Measurements from ENCODE around the gene ANKLE1.
A peak's percentile ranks its signal among the peaks of the same experiment; 100 is the strongest.
"Not testable (repeated sequence)": the region's sequence is repeated elsewhere in the genome, so short reads cannot be mapped to it uniquely, and the experiment has no call there.

Gene ANKLE1

DNA sequence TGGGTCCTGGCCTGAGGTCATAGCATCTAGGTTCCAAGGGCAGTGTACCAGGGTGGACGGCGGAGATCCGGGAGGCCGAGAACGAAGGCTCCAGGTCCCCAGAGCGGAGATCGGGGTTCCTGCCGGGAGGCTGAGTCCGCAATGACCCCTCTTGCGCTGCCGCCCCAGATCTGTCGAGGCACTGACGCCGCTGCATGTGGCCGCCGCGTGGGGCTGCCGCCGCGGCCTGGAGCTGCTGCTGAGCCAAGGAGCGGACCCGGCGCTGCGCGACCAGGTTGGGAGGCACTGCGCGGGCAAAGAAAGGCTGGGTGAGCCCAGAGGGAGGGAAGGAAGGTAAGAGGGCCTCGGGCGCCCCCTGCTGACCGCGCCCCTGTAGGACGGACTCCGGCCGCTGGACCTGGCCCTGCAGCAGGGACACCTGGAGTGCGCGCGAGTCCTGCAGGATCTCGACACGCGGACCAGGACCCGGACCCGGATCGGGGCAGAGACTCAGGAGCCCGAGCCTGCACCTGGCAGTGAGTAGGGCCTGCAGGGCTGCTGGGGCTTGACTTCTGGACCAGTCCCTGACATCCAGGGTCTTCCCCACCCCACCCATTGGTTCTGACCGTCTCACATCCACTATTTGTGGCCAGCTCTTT, 906 bp downstream of the ANKLE1 start:
- no peak for DNase-seq (ENCODE audit: low read depth, low spot score)

DNA sequence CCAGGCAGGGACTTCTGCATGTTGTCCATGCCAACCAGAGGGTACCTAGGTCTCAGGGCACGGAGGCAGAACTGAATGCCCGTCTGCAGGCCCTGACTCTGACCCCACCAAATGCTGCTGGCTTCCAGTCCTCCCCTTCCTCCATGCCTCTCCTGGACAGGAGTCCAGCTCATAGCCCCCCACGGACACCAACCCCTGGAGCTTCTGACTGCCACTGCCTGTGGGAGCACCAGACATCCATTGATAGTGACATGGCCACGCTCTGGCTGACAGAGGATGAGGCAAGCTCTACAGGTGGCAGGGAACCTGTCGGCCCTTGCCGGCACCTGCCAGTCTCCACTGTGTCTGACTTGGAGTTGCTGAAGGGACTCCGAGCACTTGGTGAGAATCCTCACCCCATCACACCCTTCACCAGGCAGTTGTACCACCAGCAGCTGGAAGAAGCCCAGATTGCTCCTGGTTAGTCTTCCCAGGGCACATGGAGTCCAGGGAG, 1.8 kb downstream of the ANKLE1 start:
- no peak for DNase-seq (ENCODE audit: low read depth, low spot score)

DNA sequence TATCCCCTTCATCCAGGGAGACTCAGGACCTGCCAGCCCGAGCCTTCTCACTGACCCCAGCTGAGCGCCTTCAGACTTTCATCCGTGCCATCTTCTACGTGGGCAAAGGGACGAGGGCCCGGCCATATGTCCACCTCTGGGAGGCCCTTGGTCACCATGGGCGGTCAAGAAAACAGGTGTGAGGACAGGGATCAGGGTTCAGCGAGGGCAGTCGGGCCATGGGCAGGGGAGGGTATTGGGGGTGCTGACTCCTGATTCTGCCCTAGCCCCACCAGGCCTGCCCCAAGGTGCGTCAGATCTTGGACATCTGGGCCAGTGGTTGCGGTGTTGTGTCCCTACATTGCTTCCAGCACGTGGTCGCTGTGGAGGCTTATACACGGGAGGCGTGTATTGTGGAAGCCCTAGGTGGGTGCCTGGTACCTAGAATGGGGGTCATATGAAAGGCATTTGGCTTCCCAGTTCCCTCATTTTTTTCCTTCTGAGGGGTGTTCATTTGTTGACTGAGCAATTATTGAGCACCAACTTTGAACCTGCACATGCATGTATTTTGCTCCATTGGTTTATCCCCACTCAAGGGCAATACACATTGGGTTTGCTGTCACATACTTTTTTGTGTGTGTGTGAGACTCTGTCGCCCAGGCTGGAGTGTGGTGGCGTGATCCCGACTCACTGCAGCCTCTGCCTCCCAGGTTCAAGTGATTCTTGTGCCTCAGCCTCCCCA, 3.9 kb downstream of the ANKLE1 start:
- no peak for DNase-seq (ENCODE audit: low read depth, low spot score)

DNA sequence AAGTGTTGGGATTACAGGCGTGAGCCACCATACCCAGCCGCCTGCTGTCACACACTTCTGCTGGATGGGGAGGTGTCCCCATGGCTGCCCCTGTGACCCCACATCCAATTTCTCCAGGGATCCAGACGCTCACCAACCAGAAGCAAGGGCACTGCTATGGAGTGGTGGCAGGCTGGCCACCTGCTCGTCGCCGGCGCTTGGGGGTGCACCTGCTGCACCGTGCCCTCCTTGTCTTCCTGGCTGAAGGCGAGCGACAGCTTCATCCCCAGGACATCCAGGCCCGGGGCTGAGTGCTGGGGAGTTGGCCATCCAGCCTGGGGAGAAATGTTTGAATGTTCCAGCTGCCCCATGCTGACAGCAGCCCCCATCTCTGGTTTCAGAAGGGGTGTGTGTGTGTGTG, 4.6 kb downstream of the ANKLE1 start:
- no peak for DNase-seq (ENCODE audit: low read depth, low spot score)

DNA sequence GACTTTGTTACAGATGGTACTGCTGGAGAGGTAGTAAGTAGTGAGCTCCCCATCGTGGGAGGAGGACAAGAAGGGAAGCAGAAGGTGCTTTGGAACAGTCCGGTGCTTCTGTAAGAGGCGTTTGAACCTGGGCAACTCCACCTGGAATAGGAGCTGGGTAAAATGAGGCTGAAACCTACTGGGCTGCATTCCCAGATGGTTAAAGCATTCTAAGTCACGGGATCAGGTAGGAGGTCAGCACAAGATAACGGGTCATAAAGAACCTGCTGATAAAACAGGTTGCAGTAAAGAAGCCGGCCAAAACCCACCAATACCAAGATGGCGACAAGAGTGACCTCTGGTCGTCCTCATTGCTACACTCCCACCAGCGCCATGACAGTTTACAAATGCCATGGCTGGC, 5.1 kb downstream of the ANKLE1 start:
- no peak for DNase-seq (ENCODE audit: low read depth, low spot score)

DNA sequence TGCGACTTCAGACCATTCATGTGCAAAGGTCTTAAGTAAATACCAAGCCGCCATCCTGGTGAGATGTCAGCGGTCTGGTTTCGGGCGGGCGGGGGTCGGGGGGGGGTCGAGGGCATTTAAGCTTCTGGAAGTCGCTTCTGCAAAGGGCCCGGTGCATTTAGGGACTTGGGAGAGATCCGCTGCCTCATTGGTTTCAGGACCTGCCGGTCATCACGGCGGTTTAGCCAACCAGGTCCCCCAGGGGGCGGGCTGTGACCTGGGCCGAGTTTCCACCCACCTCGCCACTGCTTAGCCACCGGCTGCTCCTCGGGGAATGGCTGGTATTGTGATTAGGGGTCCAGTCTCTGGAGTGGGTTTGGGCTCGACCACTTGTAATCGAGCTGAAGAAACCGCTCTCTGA, 7.8 kb downstream of the ANKLE1 start:
- peak; percentile 86 for DNase-seq (ENCODE audit: low read depth, low spot score)

DNA sequence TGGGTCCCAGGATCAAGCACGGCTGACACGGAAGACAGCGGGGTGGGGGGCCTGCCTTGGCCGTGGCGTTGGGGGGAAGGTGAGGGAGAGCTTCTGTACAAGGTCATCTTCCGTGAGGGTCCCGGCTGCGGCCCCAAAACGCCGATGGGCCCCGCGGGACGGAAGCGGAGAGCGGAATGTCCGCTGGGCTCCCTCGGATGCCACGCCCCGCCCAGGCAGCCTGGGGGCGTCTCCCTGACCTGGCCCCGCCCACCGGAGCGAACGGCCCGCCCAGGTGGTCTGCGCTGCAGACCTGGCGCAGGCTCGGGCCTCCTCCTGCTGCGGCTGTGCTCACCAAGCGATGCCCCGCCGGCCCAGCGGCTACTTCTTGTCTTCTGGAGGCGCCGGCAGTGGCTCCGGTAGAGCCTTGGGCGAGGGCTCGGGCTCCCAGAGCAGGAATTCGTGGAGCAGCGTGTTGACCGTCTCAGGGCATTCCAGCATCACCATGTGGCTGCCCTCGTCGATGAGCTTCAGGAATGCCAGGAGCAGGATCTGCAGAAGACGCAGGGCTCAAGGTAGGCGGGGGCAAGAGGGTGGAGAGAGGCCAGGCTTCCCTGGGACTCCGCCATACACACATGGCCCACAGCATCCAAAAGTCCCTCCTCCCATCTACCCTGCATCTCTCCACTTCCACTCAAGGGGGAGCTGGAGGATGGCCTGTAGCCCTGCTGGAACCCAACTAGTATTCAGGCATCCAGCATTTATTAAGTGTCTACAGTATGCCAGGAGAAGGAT, 10.8 kb downstream of the ANKLE1 start:
- DNase-seq (ENCODE audit: low read depth, low spot score): peak; percentile 82

DNA sequence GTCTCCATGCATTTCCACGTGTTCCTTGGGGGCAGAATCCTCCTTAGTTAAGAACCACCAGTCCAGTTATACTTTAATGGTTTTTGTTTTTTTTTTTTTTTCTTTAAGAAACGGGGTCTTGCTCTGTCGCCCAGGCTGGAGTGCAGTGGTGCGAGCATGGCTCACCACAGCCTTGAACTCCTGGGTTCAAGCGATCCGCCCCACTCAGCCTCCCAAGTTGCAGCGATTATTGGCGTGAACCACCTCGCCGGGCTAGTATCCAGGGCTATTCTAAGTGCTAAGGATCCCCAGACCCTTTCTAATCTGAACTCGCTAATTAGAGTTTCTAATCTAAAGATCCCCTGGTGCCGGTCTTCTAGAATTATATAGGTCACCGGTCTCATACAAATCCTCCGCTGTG, 11.9 kb downstream of the ANKLE1 start:
- no peak for DNase-seq (ENCODE audit: low read depth, low spot score)

DNA sequence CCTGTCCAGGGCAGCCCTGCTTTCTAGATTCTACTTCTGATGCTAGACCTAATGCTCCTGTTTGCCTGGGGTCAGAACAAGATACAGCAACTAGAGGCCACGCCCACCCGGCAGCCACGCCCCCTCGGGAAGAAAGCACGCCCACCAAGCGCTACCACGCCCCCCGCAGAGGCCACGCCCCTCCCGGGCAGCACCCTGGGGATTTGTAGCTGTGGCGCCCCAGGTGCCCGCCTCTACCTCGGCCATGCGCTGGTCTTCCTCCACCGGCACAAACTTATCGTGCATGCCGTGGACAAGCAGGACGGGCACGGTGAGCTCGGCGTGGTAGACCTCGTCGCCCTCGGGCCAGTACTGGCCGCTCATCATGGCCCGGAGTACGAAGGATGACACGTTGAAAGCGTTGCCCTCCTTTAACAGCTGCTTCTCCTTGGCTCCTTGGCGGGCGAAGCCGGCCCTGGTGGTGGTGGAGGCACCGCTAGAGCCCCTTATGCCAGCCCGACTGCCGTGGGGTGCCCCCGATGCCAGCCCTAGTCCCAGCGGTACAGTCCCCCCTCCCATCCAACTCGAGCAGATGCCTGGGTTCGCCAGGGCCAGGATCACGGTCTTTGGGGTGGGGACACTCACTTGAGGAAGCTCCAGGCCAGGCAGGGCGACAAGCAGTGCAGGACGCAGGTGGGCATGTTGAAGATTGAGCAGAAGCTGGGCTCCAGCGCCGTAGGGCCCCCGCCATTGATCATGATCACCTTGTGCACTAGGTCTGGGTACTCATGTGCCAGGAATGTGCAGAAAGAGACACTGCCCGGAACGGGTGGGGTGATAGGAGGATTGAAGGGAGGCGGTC, 12.6 kb downstream of the ANKLE1 start:
- no peak for DNase-seq (ENCODE audit: low read depth, low spot score)

DNA sequence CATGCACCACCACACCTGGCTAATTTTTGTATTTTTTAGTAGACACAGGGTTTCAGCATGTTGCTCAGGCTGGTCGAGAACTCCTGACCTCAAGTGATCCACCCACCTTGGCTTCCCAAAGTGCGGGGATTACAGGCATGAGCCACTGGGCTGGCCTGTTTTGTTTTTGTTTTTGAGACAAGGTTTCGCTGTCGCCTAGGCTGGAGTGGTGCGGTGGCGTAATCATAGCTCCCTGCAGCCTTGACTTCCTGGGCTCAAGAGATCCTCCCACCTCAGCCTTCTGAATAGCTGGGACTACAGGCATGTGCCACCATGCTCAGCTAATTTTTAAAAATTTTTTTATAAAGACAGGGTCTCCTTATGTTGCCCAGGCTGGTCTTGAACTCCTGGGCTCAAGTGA, 13.8 kb downstream of the ANKLE1 start:
- DNase-seq (ENCODE audit: low read depth, low spot score): not testable (repeated sequence)

DNA sequence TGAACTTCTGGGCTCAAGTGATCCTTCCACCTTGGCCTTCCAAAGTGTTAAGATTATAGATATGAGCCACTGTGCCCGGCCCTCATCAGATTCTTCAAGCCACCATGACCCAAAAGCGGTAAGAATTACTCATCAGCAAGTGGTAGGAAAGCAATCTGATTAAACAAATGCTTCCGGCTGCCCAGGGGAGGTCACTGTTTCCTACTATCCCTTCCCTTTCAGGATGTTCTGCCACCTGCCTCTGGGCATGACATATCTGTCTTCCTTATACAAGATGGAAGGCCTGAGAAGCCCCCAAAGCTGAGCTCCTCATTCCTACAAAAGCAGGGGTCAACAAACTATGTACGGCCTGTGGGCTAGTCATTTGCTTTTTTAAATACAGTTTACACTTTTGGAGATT, 14.6 kb downstream of the ANKLE1 start:
- no peak for DNase-seq (ENCODE audit: low read depth, low spot score)

DNA sequence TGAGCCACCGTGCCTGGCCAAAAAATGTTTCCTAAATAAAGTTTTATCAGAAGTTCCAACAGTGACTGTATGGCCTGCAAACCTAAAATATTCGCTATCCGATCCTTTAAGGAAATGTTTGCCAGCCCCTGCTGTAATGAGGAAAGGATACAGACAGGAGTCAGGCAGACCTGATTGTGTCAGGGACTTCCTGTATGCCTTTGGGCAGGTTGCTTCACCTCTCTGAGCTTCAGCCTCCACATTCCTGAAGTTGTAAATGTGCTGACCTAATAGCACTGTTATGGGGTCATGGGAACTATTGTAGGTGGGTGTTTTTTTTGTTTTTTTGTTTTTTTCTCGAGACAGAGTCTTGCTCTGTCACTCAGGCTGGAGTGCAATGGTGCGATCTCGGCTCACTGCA, 15.3 kb downstream of the ANKLE1 start:
- DNase-seq (ENCODE audit: low read depth, low spot score): no peak

DNA sequence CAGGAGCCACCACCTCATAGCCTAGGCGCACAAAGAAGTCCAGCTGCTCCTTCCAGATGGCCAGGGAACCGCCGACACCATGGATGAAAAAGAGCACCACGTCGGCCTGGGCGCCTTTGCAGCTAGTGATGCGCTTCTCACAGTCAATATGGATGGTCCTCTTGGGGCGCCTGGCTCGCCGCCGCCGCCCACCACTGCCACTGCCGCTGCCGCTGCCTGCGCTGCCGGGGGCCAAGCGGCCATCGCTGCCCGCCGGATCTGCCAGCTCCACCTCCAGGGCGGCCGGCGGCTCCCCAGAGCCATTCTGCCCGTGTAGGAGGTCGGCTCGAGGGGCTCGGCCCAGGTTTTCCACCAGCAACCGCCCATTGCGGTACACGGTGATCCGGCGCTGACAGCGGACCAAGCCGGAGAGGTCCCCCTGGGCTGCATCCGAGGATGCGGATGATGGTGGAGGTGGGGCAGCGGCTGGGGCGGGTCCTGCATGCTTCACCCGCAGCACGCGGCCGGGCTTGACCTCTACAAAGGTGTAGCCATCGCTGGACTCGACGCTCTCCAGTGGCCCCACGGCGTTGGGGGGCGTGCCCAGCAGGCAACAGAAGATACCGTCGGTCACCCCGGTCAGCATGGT, 19.4 kb downstream of the ANKLE1 start:
- DNase-seq (ENCODE audit: low read depth, low spot score): no peak

DNA sequence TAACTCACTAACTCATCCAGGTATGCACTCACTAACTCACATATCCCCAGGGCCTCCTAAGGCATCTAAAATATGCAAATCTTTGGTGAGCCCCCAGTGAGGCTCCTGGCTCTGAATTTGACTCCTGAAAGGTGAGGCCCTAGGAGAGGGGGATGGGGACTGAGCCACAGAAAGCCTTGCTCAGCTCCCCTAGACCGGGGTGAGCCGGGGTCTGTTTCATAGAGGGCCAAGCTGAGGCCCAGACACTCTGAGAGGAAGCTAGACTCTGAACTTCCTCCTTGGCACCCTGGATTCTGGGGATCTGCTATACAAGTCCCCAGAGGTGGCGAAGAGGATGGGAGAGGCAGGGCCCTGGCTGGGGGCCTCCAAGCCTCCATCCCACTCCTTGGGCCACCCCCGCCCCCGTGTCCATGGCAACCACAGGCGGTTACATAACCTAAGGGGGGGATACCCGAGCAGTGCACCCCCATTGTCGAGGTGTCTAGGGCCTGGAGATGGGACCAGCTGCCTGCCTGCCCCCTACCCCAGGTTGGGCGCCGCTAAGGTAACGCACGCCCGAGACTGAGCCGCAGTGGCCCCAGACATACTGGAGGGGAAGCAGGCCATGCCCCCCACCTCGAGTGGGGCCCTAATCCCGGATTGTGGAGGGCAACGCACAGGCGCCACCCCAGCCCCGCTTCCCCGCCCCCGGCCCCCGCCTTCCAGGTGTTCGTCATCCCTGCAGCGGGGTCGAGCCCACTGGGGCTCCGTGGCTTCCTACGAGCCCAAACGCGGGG, 20.9 kb downstream of the ANKLE1 start:
- no peak for DNase-seq (ENCODE audit: low read depth, low spot score)

DNA sequence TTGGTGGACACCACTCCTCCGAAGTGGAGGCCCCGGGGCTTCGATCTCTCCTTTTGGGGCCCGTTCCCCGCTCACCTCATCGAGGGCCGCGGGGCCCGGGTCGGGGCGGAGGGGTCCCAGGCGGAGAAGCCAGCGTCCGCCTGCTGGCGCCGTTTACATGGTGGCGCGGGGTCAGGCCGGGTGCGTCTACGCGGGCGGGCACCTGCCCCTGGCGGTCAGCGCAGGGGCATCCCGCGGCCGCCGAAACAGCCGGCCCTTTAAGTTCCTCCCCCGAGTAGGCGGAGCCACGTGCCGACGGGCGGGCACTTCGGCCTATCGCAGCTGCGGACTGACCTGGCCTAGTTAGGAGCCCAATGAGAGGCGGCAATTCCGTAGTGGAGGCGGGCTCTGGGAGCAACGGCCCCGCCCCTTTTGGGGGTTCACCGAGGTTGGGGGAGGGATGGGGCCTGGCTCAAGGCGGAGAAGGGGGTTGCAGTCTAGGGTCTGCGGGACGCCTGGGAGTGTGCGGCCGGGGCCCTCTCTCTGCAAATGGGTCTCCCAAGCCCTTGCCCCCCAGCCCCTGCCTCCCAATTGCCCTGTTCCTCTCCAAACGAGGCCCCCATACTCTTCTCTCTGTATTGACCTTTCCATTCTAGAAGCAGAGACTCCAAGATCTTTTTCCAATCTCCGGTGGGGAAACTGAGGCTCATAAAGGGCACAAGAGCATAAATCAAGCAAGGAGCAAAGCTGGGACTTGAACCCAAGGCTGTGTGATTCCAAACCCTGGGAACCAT, 21.7 kb downstream of the ANKLE1 start, which contains the start of gene ABHD8:
TSS of gene ABHD8 (minus strand) at position 259 of the 773 bp plus-strand sequence. CDS start 1,809 bp downstream, outside the sequence.
- DNase-seq (ENCODE audit: low read depth, low spot score): peak; percentile 75

DNA sequence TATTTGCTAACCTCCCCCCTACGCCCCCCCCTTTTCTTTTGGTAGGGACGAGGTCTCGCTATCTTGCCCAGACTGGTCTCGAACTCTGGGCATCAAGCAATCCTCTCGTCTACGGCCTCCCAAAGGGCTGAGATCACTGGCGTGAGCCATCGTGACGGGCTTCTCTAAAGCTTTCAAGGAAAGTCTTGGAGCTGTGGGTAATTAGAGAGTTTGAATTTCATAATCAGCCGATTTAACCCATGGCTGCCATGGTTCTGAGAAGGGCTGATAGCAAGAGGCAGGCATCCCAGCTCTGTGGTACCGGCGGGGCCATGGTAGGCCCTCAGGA, 22.2 kb downstream of the ANKLE1 start:
- no peak for DNase-seq (ENCODE audit: low read depth, low spot score)

DNA sequence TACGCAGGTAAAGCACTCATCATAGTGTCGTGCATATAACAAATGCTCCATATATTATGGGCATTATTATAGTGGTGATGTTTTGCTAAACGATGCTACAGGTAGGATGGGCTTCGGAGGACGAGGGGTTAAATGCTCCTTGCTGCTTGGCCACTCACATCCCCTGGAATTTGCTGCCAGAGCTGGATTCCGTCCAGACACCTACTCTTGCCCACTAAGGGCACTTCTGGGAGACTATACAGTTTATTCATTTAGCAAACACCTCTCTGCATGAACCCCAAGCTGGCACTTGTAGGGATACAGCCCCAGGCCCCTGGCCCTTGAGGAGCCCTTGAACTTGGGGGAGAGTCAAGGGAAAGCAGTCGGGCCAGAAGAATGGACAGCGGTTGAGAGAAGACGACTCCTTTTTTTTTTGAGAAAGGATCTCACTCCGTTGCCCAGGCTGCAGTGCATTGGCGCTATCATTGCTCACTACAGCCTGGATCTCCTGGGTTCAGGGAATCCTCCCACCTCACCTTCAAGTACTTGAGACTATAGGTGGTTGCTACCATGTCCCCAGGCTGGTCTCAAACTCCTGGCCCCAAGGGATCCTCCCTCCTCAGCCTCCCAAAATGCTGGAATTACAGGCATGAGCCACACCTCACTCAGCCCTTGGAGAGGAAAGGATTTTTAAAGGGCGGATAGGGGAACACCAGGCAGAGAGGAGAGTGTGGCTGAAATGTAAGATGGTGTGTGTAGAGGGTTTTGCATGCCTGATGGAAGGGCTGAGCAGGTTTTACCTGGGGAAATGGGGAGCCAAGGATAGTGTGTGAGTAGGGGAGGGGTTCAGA, 22.9 kb downstream of the ANKLE1 start:
- no peak for DNase-seq (ENCODE audit: low read depth, low spot score)

DNA sequence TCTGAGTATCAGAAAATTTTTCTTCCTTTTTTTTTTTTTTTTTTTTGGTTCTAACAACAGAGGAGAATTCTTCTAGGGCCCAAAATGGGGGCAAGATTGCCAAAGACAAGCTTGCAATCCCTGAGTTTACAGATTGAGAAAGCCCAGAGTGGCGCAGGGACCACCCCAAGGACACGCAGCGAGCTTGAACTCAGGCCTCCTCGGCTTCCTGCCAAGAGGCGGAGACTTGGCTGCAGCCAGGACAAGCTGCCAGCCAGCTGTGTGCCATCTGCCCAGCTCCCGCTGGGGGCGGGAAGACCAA, 23.5 kb downstream of the ANKLE1 start:
- no peak for DNase-seq (ENCODE audit: low read depth, low spot score)

All from iPS DF 19.7 (cell line).